HEK293T (cell line): ENCODE data around the gene POU2F2.
"Not testable (repeated sequence)": the region's sequence is repeated elsewhere in the genome, so short reads cannot be mapped to it uniquely, and the experiment has no call there.

Source experiments
- CTCF ChIA-PET: fragments of 350-600 bp; formaldehyde crosslinking; extraction: SDS; loops from one replicate; lab custom pipeline; 2021; ENCODE audit warnings: antibody characterized with exemption, inconsistent platforms; lab: Yijun Ruan, JAX
- POLR2A ChIA-PET: fragments of 350-600 bp; formaldehyde crosslinking; extraction: SDS; loops from one replicate; lab custom pipeline; 2020; ENCODE audit warnings: antibody characterized with exemption, inconsistent platforms; lab: Yijun Ruan, JAX
- DNase-seq: peaks from one replicate; pipeline ENCODE4 v3.0.0; 2012; ENCODE audit warnings: mixed read lengths; ENCODE audit errors: extremely low spot score
- ARNT ChIP-seq: fragments of 450-650 bp; IDR thresholded peaks from 2 replicates; pipeline ENCODE4 v1.6.1; 2017; ENCODE audit warnings: mild to moderate bottlenecking
- BHLHE40 ChIP-seq: fragments of 450-650 bp; IDR thresholded peaks from 2 replicates; pipeline ENCODE4 v1.6.1; 2016; ENCODE audit warnings: mild to moderate bottlenecking, moderate library complexity, borderline replicate concordance
- CTBP1 ChIP-seq: fragments of 450-650 bp; IDR thresholded peaks from 2 replicates; pipeline ENCODE4 v1.6.1; 2016; ENCODE audit warnings: borderline replicate concordance
- ELF4 ChIP-seq: fragments of 450-650 bp; IDR thresholded peaks from 2 replicates; pipeline ENCODE4 v1.6.1; 2017; ENCODE audit warnings: antibody characterized with exemption
- FOXA1 ChIP-seq: fragments of 450-650 bp; IDR thresholded peaks from 2 replicates; pipeline ENCODE4 v1.6.1; 2016; ENCODE audit warnings: mild to moderate bottlenecking
- FOXK2 ChIP-seq: fragments of 450-650 bp; IDR thresholded peaks from 2 replicates; pipeline ENCODE4 v1.6.1; 2016; ENCODE audit warnings: mild to moderate bottlenecking
- FOXM1 ChIP-seq: fragments of 450-650 bp; IDR thresholded peaks from 2 replicates; pipeline ENCODE4 v1.6.1; 2017; ENCODE audit warnings: mild to moderate bottlenecking, borderline replicate concordance
- HDGF ChIP-seq: fragments of 450-650 bp; IDR thresholded peaks from 2 replicates; pipeline ENCODE4 v1.6.1; 2017; ENCODE audit warnings: antibody characterized with exemption, borderline replicate concordance
- L3MBTL2 ChIP-seq: fragments of 450-650 bp; conservative IDR thresholded peaks from 2 replicates; pipeline ENCODE4 v1.6.1; 2016; ENCODE audit warnings: mild to moderate bottlenecking
- LEF1 ChIP-seq: fragments of 450-650 bp; IDR thresholded peaks from 2 replicates; pipeline ENCODE4 v1.6.1; 2017; ENCODE audit warnings: mild to moderate bottlenecking, borderline replicate concordance
- NFRKB ChIP-seq: fragments of 450-650 bp; IDR thresholded peaks from 2 replicates; pipeline ENCODE4 v1.6.1; 2016; ENCODE audit warnings: mild to moderate bottlenecking, moderate library complexity
- PKNOX1 ChIP-seq: fragments of 450-650 bp; IDR thresholded peaks from 2 replicates; pipeline ENCODE4 v1.6.1; 2016
- SP1 ChIP-seq: fragments of 450-650 bp; IDR thresholded peaks from 2 replicates; pipeline ENCODE4 v1.6.1; 2017
- SUZ12 ChIP-seq: fragments of 450-650 bp; IDR thresholded peaks from 2 replicates; pipeline ENCODE4 v1.6.1; 2016; ENCODE audit warnings: mild to moderate bottlenecking
- TARDBP ChIP-seq: fragments of 450-650 bp; IDR thresholded peaks from 2 replicates; pipeline ENCODE4 v1.6.1; 2016
- ZNF384 ChIP-seq: fragments of 450-650 bp; IDR thresholded peaks from 2 replicates; pipeline ENCODE4 v1.6.1; 2016

The POU2F2 gene

GRCh38 chr19:42051166-42052115, 80.8 kb downstream of the POU2F2 start:
- no peak for DNase-seq
- ChIA-PET POLR2A (interaction anchor here (1.1 kb wide), 1 partner anchor 23 kb away, joined by 3 read pairs; no protein-coding TSS in a partner anchor), CTCF (interaction anchor here (1.4 kb wide), 1 partner anchor 16 kb away, joined by 4 read pairs; no protein-coding TSS in a partner anchor)
- TF ChIP-seq SUZ12 (no peak), BHLHE40 (no peak), HDGF (no peak), ELF4 (no peak), ARNT (no peak), PKNOX1 (no peak), LEF1 (no peak), ZNF384 (no peak), SP1 (no peak), FOXM1 (no peak), L3MBTL2 (no peak), TARDBP (no peak)

GRCh38 chr19:42048992-42049391, 83.3 kb downstream of the POU2F2 start:
- DNase-seq: no peak
- ChIA-PET POLR2A (no interaction called here), CTCF (interaction anchor here (1.5 kb wide), 1 partner anchor 21 kb away, joined by 8 read pairs; no protein-coding TSS in a partner anchor)
- TF ChIP-seq NFRKB: no peak
- no peak for TF ChIP-seq ELF4
- TF ChIP-seq SUZ12: no peak
- no peak for TF ChIP-seq LEF1
- no peak for TF ChIP-seq L3MBTL2
- no peak for TF ChIP-seq PKNOX1
- TF ChIP-seq ZNF384: no peak
- no peak for TF ChIP-seq SP1
- no peak for TF ChIP-seq CTBP1
- TF ChIP-seq HDGF: no peak
- no peak for TF ChIP-seq ARNT
- TF ChIP-seq FOXK2: no peak
- no peak for TF ChIP-seq BHLHE40
- TF ChIP-seq TARDBP: no peak
- no peak for TF ChIP-seq FOXA1
- no peak for TF ChIP-seq FOXM1

DNA sequence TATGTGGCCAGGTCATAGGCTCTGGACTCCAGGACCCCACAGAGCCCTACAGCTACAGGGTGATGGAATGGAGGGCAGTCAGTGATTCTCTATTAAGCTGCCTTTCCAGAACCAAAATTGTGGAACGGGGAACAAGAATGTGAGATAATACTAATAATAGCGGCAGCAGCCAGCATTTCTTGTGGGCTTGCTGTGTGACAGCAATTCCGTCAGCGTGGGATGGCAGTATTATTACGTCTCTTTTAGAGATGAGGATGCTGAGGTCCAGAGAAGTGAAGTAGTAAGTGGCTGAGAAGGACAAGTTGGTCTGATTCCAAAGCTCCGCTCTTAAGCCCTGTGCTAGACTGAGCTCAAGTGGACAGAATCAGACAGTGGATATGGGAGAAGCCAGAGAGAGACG, 86.7 kb downstream of the POU2F2 start:
- ChIA-PET POLR2A (no interaction called here), CTCF (interaction anchor here (1.3 to 1.8 kb wide), 2 partner anchors 11 to 17 kb away, joined by 3 to 9 read pairs; no protein-coding TSS in a partner anchor)
- TF ChIP-seq SUZ12 (no peak), BHLHE40 (no peak), ELF4 (no peak), SP1 (no peak), ZNF384 (no peak), FOXM1 (no peak), HDGF (no peak), TARDBP (no peak), FOXA1 (no peak)
- DNase-seq: no peak

DNA sequence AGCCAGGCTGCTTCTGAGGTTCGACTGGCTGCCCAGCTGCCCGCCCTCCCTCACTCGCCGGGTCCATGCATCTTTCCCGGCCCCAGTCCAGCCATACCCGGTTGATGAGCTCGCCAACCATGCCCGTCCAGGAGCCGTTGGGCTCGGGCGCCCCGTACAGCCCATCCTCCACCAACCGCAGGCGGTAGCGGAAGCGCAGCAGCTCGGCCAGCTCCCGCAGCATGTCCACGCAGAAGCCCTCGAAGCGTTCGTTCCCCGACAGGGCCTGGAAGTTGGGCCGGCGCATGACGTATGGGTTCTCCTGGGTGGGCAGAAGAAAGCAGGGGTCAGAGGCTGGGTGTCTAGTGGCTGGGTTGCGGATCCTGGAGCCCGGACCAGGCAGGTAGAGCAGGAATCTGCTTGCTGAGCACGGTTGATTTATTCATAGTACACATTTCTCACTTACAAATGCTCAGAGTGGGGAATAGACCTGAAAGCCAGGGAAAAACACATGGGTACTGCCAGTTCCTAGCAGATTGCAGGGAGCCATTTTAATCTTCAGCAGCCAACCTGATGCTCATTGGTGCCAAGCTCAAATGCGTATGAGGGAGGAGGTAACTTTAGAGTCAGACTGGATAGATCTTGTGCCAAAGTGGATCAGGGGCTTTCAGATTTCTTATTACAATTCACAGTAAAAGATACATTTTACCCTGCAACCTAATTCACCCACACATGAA, 89.6 kb downstream of the POU2F2 start:
- no peak for DNase-seq
- CTCF ChIA-PET: interaction anchor here (1.0 kb wide), 1 partner anchor 8 kb away, joined by 3 read pairs; no protein-coding TSS in a partner anchor
- POLR2A ChIA-PET: no interaction called here
- TF ChIP-seq FOXK2 (no peak), FOXM1 (no peak), FOXA1 (no peak), SP1 (no peak), ARNT (no peak), LEF1 (no peak), NFRKB (no peak)

DNA sequence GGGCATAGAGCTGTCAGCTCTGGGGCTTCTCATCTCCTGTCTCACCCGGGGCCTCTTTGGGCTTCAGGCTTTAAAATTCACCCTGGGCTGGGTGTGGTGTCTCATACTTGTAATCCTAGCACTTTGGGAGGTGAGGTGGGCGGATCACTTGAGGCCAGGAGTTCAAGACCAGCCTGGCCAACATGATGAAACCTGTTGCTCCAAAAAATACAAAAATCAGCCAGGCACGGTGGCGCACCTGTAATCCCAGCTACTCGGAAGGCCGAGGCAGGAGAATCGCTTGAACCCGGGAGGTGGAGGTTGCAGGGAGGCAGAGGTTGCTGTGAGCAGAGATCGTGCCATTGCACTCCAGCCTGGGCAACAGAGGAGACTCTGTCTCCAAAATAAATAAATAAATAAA, 91.8 kb downstream of the POU2F2 start:
- DNase-seq, CTCF ChIA-PET: not testable (repeated sequence)
- POLR2A ChIA-PET: interaction anchor here (1.4 kb wide), 1 partner anchor 35 kb away, joined by 4 read pairs; the partner anchor contains the start of gene ZNF574

DNA sequence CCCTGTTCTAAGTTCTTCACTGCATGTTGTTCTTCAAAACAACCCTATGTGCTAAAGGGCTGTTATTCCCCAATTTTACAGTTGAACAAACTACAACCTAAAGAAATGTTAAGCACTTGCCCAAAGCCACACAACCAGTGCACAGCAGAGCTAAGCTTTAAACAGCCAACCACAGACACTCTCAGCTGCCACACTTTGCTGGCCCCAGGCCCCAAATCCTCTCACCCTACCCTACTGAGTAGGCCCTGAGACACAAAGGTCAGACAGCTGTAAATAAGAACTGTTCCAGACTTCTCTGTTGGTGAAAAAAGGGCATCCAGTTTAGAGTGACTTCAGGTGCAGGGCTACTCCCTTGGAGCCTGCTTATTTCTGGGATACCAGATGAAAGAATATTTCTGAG, 92.2 kb downstream of the POU2F2 start:
- no peak for TF ChIP-seq BHLHE40
- no peak for TF ChIP-seq SUZ12
- TF ChIP-seq SP1: no peak
- TF ChIP-seq FOXK2: no peak
- TF ChIP-seq TARDBP: no peak
- ChIA-PET POLR2A (interaction anchor here (1.4 kb wide), 1 partner anchor 36 kb away, joined by 4 read pairs; the partner anchor contains the start of gene ZNF574), CTCF (no interaction called here)
- no peak for DNase-seq
